ENCODE data around the gene SCN2A.

Gene SCN2A

DNA sequence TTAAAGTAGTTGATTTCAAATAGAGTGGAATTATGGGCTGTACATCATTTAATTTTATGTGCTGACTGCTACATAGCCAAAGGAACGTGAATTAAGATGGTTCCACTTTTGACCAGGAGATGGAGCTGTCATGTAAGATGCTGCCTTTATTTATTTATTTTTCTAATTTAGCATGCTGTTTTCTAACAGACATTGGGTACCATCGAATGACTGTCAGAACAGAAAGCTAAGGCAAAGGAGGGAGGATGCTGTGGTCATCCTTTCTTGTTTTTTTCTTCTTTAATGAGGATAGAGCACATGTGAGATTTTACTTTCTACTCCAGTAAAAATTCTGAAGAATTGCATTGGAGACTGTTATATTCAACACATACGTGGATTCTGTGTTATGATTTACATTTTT lies at the start of gene SCN2A:
TSS of gene SCN2A (plus strand) at position 185 of the 400 bp plus-strand sequence. CDS start 56,410 bp downstream, outside the sequence.
- no peaks in the 10 kb centered on the region for H3K9me3 ChIP-seq (ENCODE audit: control insufficient read depth, insufficient read depth, low read length)
- H3K9ac ChIP-seq (ENCODE audit: low read depth, low read length), result no peak within 1 kb of the TSS
- H3K4me3 ChIP-seq (ENCODE audit: low read depth, low read length), result no peak within 1 kb of the TSS
- no peaks in the 10 kb centered on the region for H3K27me3 ChIP-seq (ENCODE audit: control insufficient read depth, insufficient read depth, low read length)
- H3K27ac ChIP-seq (ENCODE audit: low read depth, low read length), result no peak within 1 kb of the TSS
- no peaks in the 10 kb centered on the region for H3K36me3 ChIP-seq (ENCODE audit: control insufficient read depth, insufficient read depth, low read length)
- no peaks in the 10 kb centered on the region for H3K4me1 ChIP-seq (ENCODE audit: control insufficient read depth, insufficient read depth, low read length)

DNA sequence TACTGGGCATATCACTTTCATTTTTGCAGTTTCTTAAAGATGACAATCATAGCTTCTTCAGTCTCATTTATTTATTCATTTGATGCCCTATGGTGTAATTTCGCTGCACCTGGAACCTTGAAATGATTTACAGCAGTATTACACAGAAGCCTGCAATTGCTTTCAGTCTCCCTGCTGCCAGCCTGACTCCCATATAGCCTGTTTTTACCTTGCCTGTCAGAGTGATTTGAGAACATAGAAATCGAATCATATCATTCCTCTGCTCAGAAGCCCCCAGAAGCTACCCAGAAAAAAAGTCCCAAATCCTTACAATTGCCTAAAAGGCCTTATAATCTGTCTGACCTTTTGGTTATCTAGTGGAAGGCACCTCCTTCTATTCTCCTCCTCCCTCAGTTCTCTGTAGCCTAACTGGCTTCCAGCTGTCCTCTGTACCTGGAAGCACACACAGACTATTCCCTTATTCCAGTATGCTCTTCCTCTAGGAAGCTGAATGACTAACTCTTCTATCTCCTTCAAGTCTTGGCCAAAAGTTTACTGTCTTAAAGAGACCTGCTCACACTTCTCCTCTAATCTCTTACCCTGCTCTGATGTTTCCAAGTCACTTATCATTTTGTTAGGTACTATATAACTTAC lies 48.0 kb upstream of the SCN2A start:
- Histone ChIP-seq H3K36me3 (ENCODE audit: control insufficient read depth, insufficient read depth, low read length) (no peaks in the 10 kb centered on the region), H3K4me3 (ENCODE audit: low read depth, low read length) (no peak overlapping the region), H3K9me3 (ENCODE audit: control insufficient read depth, insufficient read depth, low read length) (no peaks in the 10 kb centered on the region), H3K9ac (ENCODE audit: low read depth, low read length) (no peak overlapping the region), H3K4me1 (ENCODE audit: control insufficient read depth, insufficient read depth, low read length) (no peaks in the 10 kb centered on the region), H3K27me3 (ENCODE audit: control insufficient read depth, insufficient read depth, low read length) (no peaks in the 10 kb centered on the region), H3K27ac (ENCODE audit: low read depth, low read length) (no peak overlapping the region)

DNA sequence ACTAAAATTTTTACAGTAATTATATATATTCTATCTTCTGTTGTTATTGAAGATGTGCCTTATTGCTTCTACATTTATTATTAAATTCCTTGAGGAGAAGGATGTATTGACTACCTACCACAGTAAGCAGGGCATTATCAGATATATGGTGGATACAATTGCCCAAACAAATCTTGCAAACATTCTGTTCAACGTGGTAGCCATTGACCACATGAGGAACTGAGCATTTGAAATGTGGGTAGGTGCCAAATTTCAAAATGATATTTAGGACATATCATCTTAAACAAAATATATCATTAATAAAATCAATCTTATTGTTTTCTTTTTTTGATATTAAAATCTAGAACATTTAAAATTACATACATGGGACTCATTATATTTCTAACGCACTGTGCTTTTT lies 46.5 kb upstream of the SCN2A start:
- H3K27me3 ChIP-seq (ENCODE audit: control insufficient read depth, insufficient read depth, low read length), result no peaks in the 10 kb centered on the region
- no peak overlapping the region for H3K4me3 ChIP-seq (ENCODE audit: low read depth, low read length)

DNA sequence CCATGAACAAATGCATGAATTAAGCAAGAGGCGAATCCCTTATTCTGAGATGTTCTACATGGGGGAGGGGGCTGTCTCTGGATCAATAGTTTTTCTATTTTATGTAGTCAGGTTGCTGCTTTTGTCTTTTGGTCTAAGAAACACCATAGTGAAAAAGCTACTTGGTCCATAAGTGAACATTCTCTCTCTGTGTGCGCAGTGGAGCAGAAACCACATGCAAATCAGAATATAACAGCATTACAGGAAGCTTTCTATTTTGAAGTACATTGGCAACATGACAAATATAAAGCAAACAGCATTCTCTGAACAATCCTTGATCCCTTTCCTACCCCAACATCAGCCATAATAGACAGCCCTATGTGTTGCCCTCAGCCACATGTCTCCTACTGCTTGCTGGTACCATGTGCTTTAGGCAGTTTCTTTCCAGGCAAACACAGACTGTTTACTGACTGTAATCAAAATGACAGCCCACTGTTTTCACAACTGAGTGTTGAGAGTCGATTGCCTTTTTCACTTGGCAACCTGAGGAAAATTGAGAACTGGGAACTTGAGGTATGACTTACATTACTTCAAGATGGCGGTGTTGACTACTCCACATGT lies 45.9 kb upstream of the SCN2A start:
- no peaks in the 10 kb centered on the region for H3K9me3 ChIP-seq (ENCODE audit: control insufficient read depth, insufficient read depth, low read length)
- no peak overlapping the region for H3K27ac ChIP-seq (ENCODE audit: low read depth, low read length)
- H3K4me1 ChIP-seq (ENCODE audit: control insufficient read depth, insufficient read depth, low read length), result peaks cover 4% of the 10 kb centered on the region; the same call in 1 of the 2 replicates
- no peaks in the 10 kb centered on the region for H3K27me3 ChIP-seq (ENCODE audit: control insufficient read depth, insufficient read depth, low read length)
- no peaks in the 10 kb centered on the region for H3K36me3 ChIP-seq (ENCODE audit: control insufficient read depth, insufficient read depth, low read length)
- H3K9ac ChIP-seq (ENCODE audit: low read depth, low read length), result no peak overlapping the region
- no peak overlapping the region for H3K4me3 ChIP-seq (ENCODE audit: low read depth, low read length)

More for the DNA sequence above, 46.5 kb upstream of the SCN2A start:
- no peaks in the 10 kb centered on the region for H3K9me3 ChIP-seq (ENCODE audit: control insufficient read depth, insufficient read depth, low read length)
- no peak overlapping the region for H3K27ac ChIP-seq (ENCODE audit: low read depth, low read length)
- no peaks in the 10 kb centered on the region for H3K36me3 ChIP-seq (ENCODE audit: control insufficient read depth, insufficient read depth, low read length)
- H3K4me1 ChIP-seq (ENCODE audit: control insufficient read depth, insufficient read depth, low read length), result no peaks in the 10 kb centered on the region; the same call in 1 of the 2 replicates
- H3K9ac ChIP-seq (ENCODE audit: low read depth, low read length), result no peak overlapping the region

DNA sequence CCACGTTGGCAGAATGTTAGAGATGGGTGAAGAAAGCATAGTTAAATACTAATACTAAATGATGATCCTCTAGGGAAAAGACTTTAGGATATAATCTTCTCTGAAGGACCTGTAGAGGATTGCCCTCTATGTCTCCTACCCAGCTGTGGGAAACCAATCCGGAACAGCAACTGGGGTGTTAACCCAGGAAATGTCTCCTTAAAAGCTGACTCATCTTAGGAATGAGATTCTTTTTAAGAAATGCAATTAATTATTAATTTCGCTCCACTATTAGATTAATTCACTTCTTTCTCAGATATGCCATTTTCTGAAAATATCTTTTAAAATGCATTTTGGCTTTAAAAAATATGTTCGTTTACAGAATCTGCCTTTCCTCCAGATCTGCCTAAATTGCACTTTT lies 42.8 kb upstream of the SCN2A start:
- Histone ChIP-seq H3K27ac (ENCODE audit: low read depth, low read length) (no peak overlapping the region), H3K9ac (ENCODE audit: low read depth, low read length) (no peak overlapping the region), H3K27me3 (ENCODE audit: control insufficient read depth, insufficient read depth, low read length) (no peaks in the 10 kb centered on the region), H3K36me3 (ENCODE audit: control insufficient read depth, insufficient read depth, low read length) (no peaks in the 10 kb centered on the region), H3K9me3 (ENCODE audit: control insufficient read depth, insufficient read depth, low read length) (no peaks in the 10 kb centered on the region), H3K4me3 (ENCODE audit: low read depth, low read length) (no peak overlapping the region), H3K4me1 (ENCODE audit: control insufficient read depth, insufficient read depth, low read length) (peaks cover 6% of the 10 kb centered on the region; the same call in 1 of the 2 replicates)

DNA sequence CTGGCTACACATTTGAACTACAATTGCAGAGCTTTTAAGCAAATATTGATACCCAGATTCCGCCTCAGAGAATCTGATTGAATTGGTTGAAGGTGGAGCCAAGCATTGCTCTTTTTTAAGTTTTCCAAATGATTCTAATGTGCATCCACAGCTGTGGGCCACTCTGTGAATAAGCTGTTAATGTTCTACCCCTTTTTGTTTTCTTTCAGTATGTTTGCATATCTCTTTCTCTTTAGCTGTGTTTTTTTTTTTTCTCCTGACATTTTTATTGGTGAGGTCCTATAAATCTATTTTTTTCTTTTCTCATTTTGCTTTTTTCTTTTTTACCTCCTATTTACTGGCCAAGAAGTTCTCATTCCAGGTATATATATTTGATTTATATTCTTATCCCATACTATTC lies 41.9 kb upstream of the SCN2A start:
- Histone ChIP-seq H3K4me1 (ENCODE audit: control insufficient read depth, insufficient read depth, low read length) (peaks cover 6% of the 10 kb centered on the region; the same call in 1 of the 2 replicates), H3K27me3 (ENCODE audit: control insufficient read depth, insufficient read depth, low read length) (no peaks in the 10 kb centered on the region), H3K9ac (ENCODE audit: low read depth, low read length) (no peak overlapping the region), H3K27ac (ENCODE audit: low read depth, low read length) (no peak overlapping the region), H3K36me3 (ENCODE audit: control insufficient read depth, insufficient read depth, low read length) (no peaks in the 10 kb centered on the region), H3K4me3 (ENCODE audit: low read depth, low read length) (no peak overlapping the region), H3K9me3 (ENCODE audit: control insufficient read depth, insufficient read depth, low read length) (no peaks in the 10 kb centered on the region)

DNA sequence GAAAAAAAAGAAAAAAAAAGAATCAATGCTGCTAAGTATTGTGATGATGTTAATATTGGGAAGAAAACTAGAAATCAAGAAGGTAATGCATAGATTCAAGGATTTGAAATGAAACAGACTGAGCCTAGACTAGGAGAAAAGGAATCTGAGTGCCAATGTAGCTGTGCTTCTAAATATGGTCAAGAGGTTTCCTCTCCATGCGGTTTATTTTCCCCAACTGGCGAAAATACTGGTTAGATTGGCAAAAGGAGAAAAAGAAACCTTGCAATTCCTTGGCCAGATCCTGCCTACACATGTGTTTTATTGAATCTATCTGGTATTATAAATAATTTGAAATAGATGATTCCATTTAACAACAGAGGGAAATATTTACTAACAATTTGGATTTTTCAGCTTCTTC lies 41.0 kb upstream of the SCN2A start:
- Histone ChIP-seq H3K4me3 (ENCODE audit: low read depth, low read length) (no peak overlapping the region), H3K9me3 (ENCODE audit: control insufficient read depth, insufficient read depth, low read length) (no peaks in the 10 kb centered on the region), H3K27me3 (ENCODE audit: control insufficient read depth, insufficient read depth, low read length) (no peaks in the 10 kb centered on the region), H3K36me3 (ENCODE audit: control insufficient read depth, insufficient read depth, low read length) (no peaks in the 10 kb centered on the region), H3K9ac (ENCODE audit: low read depth, low read length) (no peak overlapping the region), H3K27ac (ENCODE audit: low read depth, low read length) (no peak overlapping the region), H3K4me1 (ENCODE audit: control insufficient read depth, insufficient read depth, low read length) (peaks cover 6% of the 10 kb centered on the region; the same call in 1 of the 2 replicates)

DNA sequence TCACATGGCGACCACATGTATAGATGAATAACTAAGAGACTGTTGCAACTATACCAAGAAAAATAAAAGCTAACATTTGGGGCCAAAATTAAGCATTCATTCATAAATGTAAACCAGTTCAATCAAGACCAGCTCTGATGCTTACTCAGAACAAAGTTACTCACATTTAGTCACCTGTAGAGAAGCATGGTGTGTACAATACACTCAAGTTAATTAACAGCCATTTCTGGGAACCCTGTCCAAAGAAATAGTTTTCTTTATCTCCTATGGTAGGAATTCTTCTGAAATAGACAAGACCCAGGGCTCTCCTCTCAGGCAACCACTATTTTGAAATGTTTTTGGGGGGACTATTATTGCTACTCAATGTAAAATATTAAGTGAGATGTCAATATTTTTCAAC lies 37.0 kb upstream of the SCN2A start:
- Histone ChIP-seq H3K9ac (ENCODE audit: low read depth, low read length) (no peak overlapping the region), H3K4me3 (ENCODE audit: low read depth, low read length) (no peak overlapping the region), H3K27me3 (ENCODE audit: control insufficient read depth, insufficient read depth, low read length) (no peaks in the 10 kb centered on the region), H3K4me1 (ENCODE audit: control insufficient read depth, insufficient read depth, low read length) (peaks cover 11% of the 10 kb centered on the region), H3K27ac (ENCODE audit: low read depth, low read length) (no peak overlapping the region), H3K36me3 (ENCODE audit: control insufficient read depth, insufficient read depth, low read length) (no peaks in the 10 kb centered on the region), H3K9me3 (ENCODE audit: control insufficient read depth, insufficient read depth, low read length) (no peaks in the 10 kb centered on the region)

DNA sequence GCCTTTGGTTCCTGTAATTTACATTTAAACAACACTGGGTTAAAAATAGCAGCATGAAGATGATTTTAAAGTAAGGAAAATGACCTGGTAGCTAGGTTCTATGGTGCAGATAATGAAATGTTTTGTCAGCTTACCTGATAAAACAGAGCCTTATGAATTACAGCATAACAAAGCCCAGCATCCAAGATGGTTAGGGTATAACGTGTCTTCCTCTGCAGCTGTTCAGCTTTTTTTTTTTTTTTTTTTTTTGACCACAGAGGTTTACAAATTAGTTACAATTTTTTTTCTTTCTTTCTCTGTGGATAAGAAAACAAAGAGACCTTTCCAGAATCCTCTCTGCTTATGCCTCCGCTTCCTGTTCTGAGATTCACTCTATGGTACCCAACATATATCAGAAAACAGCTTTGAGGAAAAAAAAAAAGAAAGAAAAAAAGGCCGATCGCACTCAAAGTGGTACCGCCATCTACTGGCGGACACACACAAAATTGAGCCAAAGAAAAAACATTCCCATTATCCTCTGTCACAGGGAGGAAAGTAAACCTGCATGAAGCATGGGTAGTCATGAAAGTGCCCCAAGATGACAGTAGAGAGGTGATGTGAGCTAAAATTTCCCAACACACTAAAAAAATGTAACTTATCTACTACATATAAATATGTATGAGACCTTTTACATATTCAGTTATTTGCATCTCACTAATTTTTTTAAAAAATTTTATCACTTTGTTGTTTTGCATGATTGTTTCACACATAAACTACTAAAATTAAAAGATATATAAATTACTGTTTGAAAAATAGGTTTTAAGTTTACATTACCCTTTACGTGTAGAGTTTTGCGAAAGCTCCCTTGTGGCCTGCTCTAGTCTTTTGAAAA lies 35.3 kb upstream of the SCN2A start, which contains the start of gene SCN3A:
TSS of gene SCN3A (minus strand) at position 362 of the 871 bp plus-strand sequence. CDS start 27,656 bp downstream, outside the sequence.
- H3K9me3 ChIP-seq (ENCODE audit: control insufficient read depth, insufficient read depth, low read length), result no peaks in the 10 kb centered on the region
- no peak within 1 kb of the TSS for H3K27ac ChIP-seq (ENCODE audit: low read depth, low read length)
- no peaks in the 10 kb centered on the region for H3K36me3 ChIP-seq (ENCODE audit: control insufficient read depth, insufficient read depth, low read length)
- no peaks in the 10 kb centered on the region for H3K27me3 ChIP-seq (ENCODE audit: control insufficient read depth, insufficient read depth, low read length)
- no peak within 1 kb of the TSS for H3K9ac ChIP-seq (ENCODE audit: low read depth, low read length)
- H3K4me3 ChIP-seq (ENCODE audit: low read depth, low read length), result no peak within 1 kb of the TSS
- peaks cover 4% of the 10 kb centered on the region for H3K4me1 ChIP-seq (ENCODE audit: control insufficient read depth, insufficient read depth, low read length)

DNA sequence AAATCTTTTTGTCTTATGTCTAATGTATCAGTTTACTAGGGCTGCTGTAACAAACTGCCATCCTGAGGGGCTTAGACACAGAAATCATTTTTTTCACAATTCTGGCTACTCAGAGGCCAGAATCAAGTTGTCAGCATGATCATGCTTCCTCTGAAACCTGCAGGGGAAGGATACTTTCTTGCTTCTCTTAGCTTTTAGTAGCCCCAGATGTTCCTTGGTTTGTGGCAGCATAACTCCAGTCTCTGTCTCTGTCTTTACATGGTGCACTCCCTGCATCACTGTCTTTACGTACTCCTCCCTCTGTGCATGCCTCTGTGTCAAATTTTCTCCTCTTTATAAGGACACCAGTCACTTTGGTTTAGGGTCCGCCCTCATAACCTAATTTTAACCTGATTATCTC lies 33.3 kb upstream of the SCN2A start:
- no peaks in the 10 kb centered on the region for H3K9me3 ChIP-seq (ENCODE audit: control insufficient read depth, insufficient read depth, low read length)
- no peaks in the 10 kb centered on the region for H3K36me3 ChIP-seq (ENCODE audit: control insufficient read depth, insufficient read depth, low read length)
- no peak overlapping the region for H3K27ac ChIP-seq (ENCODE audit: low read depth, low read length)
- no peak overlapping the region for H3K9ac ChIP-seq (ENCODE audit: low read depth, low read length)
- H3K27me3 ChIP-seq (ENCODE audit: control insufficient read depth, insufficient read depth, low read length), result no peaks in the 10 kb centered on the region
- H3K4me1 ChIP-seq (ENCODE audit: control insufficient read depth, insufficient read depth, low read length), result peaks cover 4% of the 10 kb centered on the region
- no peak overlapping the region for H3K4me3 ChIP-seq (ENCODE audit: low read depth, low read length)

DNA sequence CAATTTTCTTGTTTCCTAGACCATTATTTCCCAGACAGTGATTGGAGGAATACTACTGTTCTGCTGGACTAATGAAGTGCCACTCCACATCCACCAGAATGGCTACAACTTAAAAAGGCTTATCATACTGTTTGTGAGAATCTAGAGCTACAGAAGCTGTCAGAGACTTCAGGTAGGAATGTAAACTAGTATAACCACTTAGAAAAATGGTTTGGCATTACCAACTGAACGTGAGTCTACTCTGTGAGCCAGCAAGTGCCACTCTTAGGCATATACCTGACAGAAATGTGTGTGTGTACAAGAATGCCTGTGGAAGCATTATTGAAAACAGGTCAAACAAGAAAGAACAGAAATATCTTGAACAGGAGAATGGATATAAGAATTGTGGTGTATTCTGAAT lies 31.1 kb upstream of the SCN2A start:
- Histone ChIP-seq H3K27ac (ENCODE audit: low read depth, low read length) (no peak overlapping the region), H3K9ac (ENCODE audit: low read depth, low read length) (no peak overlapping the region), H3K4me3 (ENCODE audit: low read depth, low read length) (no peak overlapping the region), H3K36me3 (ENCODE audit: control insufficient read depth, insufficient read depth, low read length) (no peaks in the 10 kb centered on the region), H3K27me3 (ENCODE audit: control insufficient read depth, insufficient read depth, low read length) (no peaks in the 10 kb centered on the region), H3K9me3 (ENCODE audit: control insufficient read depth, insufficient read depth, low read length) (no peaks in the 10 kb centered on the region), H3K4me1 (ENCODE audit: control insufficient read depth, insufficient read depth, low read length) (peaks cover 4% of the 10 kb centered on the region)
